Measurements from ENCODE around the gene METTL15. TPM values are rescaled to one million over a fixed set of nuclear protein-coding genes. Genes with fewer than 3 reads are reported as not detected.
"Not testable (repeated sequence)": the region's sequence is repeated elsewhere in the genome, so short reads cannot be mapped to it uniquely, and the experiment has no call there.

Gene METTL15
- total RNA-seq, 1 donor from 2014 or later, result 11.4 TPM

DNA sequence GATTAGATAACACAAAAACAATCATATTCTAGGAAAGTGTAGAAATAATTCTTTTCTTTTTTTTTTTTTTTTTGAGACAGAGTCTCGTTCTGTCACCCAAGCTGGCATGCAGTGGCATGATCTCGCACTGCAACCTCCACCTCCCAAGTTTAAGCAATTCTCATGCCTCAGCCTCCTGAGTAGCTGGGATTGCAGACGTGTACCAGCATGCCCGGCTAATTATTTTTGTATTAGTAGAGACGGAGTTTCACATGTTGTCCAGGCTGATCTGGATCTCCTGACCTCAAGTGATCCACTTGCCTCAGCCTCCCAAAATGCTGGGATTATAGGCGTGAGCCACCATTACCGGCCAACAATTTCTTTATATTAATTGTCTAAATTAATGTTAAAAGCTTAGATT, 182.8 kb downstream of the METTL15 start:
- not testable (repeated sequence) for DNase-seq (ENCODE audit: low spot score)

DNA sequence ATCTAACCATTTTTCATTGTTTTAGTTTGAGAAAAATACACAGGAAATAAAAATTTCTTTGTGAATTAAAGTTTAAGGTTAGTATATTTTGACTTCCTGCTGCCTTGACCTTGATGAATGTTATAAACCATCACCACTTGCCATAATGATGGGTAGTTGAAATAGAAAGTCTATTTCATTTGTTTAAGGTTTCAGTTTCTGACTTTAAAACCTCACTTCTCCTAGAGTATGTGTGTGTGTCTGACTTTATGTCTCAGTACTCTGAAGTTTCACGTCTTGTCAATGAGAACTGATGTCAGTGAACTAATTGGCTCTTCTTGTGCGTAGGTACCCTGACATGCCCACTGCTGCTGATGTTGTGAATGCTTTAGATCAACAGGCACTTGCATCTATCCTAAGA, 188.2 kb downstream of the METTL15 start:
- no peak for DNase-seq (ENCODE audit: low spot score)

DNA sequence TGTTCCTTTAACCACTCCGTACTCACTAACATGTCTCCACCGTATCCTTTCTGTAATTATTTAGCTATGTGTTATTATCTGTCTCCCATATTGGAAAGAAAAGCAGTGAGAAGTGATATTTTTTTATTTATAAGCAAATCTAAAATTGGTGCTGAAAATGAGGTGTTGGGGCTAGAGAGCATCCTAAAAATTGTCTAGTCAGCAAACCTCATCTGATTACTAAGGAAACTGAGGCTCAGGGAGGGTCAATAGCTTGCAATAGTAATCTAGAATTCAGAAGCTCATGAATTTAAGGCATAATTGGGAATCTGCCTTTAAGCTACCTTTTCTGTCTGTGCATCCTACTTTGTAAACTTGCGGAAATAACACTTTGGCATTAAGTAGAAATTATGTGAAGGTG, 190.0 kb downstream of the METTL15 start:
- DNase-seq (ENCODE audit: low spot score), result no peak

DNA sequence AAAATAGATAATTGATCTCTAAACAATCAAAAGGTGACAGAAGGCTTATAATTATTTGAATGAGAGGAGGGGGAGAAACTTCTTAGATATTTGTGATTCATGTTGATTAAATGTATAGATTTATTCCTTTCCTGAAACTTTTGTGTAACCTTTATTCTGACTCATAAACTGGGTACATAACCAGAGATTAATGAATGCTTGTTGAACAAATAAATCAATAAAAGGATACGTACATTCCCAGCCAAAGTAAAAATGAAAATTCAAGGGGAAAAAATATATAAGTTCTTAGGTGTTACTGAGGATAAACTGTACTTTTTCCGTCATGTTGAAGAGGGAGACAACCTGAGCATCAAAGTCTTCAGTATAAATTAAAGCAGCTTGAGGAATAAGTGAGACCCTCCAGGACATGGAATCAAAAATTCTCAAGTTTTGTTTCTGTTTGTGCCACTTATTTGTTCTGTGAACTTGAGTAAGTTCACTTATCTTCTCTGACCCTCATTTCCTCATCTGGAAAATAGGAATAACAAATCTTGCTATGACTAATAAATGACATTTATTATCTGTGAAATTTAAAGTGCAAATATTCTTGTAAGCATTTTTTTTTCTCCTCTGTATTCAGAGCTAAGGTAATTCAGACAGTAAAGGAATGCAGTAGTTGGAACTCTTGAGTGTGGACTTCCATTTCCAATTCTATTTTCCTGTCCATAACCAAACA, 195.4 kb downstream of the METTL15 start:
- DNase-seq (ENCODE audit: low spot score), result no peak

GRCh38 chr11:28315440-28315839, 207.3 kb downstream of the METTL15 start:
- DNase-seq (ENCODE audit: low spot score), result no peak

- DNase-seq (ENCODE audit: low spot score), result no peak
These were observed 210.7 kb downstream of the METTL15 start for GRCh38 chr11:28318871-28319270.

GRCh38 chr11:28323621-28324020, 215.4 kb downstream of the METTL15 start:
- no peak for DNase-seq (ENCODE audit: low spot score)

GRCh38 chr11:28332393-28332792, 224.2 kb downstream of the METTL15 start:
- DNase-seq (ENCODE audit: low spot score), result not testable (repeated sequence)

GRCh38 chr11:28337701-28338100, 229.5 kb downstream of the METTL15 start:
- no peak for DNase-seq (ENCODE audit: low spot score)

DNA sequence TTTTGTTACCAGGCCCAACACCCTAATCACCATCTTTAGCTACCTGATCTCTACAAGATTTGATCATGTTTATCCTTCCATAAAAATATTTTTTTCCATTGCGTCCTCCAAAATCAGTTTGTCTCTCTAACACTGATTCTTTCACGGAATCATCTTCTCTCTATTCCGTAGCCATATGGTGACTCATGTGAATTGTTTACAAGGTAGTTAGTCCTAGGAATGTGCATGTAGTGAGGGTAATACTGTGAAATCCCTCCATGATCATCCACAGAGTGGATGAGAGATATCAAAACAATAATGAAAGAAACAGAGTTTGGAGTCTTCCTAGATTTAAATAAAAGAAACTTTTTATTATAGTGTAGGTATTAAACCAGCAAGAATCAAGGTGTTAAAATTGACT, 230.2 kb downstream of the METTL15 start:
- DNase-seq (ENCODE audit: low spot score), result no peak

GRCh38 chr11:28339488-28339887, 231.3 kb downstream of the METTL15 start:
- no peak for DNase-seq (ENCODE audit: low spot score)

- no peak for DNase-seq (ENCODE audit: low spot score)
These were observed 234.5 kb downstream of the METTL15 start for GRCh38 chr11:28342716-28343115.

GRCh38 chr11:28343304-28344233, 235.4 kb downstream of the METTL15 start:
- DNase-seq (ENCODE audit: low spot score), result no peak

DNA sequence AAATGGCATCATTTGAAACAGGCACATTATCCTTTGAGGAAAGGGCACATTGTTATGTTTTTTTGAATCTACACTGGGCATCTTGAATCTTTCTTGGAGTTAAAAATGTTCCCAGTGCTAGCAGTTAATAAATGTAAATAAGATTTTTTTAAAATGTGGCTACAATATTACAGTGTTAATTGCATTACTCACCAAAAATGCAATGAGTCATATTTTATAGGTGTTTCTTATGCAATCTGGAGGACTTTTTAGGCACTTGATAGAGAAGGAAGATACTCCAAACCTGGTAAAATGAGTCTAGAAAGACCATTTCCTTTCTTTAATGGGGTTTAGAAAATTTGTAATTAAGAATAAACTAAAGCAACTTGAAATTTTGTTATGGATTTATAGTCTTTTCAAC, 238.0 kb downstream of the METTL15 start:
- DNase-seq (ENCODE audit: low spot score), result no peak

GRCh38 chr11:28346721-28347120, 238.5 kb downstream of the METTL15 start:
- no peak for DNase-seq (ENCODE audit: low spot score)

- no peak for DNase-seq (ENCODE audit: low spot score)
These were observed 239.2 kb downstream of the METTL15 start for GRCh38 chr11:28347371-28347770.

DNA sequence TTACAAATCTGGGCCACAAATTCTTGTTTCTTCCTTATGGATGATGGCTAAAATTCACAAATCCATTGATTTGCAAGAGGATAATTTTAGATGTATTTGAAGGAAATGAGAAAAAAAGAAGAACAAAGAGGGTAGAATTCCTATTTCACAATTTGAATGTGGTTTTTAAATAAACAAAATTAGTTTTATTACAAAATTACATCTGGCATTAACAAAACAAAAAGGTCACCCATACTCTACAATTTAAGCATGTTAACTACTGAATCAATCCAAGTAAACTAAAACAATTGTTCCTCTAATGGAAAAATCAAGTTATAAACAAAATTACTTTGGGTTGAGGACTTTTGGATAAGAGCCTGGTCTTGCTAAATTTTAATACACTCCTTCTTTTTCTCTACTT, 242.0 kb downstream of the METTL15 start:
- DNase-seq (ENCODE audit: low spot score), result no peak

DNA sequence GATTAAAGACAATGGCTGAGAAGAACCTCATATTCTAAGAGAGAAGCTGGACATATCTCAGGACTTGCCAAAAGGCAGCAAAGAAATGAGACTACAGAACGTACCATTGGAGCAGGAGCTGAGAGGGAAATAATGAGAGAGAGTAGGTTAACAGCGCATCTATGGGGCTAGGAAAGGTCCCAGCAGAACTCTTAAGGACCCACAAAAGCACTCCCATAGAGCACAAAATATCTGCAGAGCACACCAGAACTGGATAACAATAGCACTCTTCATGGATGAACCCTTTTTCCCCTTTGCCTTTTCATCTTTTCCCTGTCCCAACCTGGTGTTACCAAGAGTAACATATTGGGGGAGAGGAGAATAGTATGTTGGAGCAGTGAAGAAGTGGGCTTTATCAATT, 245.8 kb downstream of the METTL15 start:
- no peak for DNase-seq (ENCODE audit: low spot score)

DNA sequence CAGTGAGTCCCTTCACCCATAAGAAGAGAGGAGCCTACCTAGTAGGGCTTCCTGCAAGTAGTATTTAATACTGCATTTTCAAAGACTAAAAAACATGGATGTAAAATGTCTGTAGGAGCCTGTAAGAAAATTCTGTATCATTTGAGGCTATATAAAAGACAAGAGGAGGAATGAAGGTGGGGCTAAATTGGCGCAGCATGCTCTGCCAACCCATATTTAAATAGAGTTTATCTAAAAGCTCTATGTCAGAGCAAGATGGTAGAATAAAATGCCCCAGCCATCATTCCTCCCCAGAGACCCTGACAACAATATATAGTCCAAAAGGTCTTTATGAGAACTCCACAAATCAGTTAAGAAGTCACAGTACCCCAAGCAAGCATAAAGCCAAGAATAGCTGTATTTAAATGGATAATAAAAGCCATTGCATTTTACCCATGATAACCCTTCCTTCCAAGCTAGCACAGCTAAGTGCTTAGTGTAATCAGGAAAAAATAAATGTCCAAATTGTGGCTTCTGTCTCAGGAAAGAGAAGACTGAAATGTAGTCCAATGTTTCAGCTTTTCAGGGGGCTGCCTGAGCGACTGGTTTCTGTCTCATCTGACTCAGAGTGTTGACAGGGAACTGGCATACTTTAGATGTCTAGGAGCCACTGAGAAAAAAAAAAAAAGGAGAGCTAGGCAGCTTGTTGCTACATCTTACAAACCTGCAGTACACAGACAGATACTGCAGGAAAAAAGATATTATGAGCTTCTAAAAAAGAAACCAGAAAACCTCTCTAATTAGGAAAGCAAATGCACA, 258.6 kb downstream of the METTL15 start:
- DNase-seq (ENCODE audit: low spot score), result no peak

DNA sequence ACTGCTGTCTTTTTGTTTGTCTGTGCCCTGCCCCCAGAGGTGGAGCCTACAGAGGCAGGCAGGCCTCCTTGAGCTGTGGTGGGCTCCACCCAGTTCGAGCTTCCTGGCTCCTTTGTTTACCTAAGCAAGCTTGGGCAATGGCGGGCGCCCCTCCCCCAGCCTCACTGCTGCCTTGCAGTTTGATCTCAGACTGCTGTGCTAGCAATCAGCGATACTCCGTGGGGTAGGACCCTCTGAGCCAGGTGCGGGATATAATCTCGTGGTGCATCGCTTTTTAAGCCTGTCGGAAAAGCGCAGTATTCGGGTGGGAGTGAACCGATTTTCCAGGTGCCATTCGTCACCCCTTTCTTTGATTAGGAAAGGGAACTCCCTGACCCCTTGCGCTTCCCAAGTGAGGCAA, 269.9 kb downstream of the METTL15 start:
- not testable (repeated sequence) for DNase-seq (ENCODE audit: low spot score)

All from mucosa of gallbladder (tissue), 1 donor.